ENCODE results near the gene LAT. TPM values are rescaled to one million over a fixed set of nuclear protein-coding genes. Genes with fewer than 3 reads are reported as not detected.
A peak's percentile ranks its signal among the peaks of the same experiment; 100 is the strongest.

Gene LAT
- total RNA-seq, 1 experiment from 2014 or later, result 3.3 TPM

GRCh38 chr16:28950648-28951409 is 34.0 kb upstream of the LAT start, which contains the start of gene NFATC2IP:
TSS of gene NFATC2IP (plus strand) at chr16:28950937. CDS start at chr16:28951012, 75 bp downstream.
- Histone ChIP-seq H4K20me1 (ENCODE audit: insufficient read depth) (no peaks in the 10 kb centered on the region), H3K79me2 (ENCODE audit: insufficient read depth, low read length) (peaks cover 34% of the 10 kb centered on the region), H3K9me3 (ENCODE audit: control insufficient read depth in 1 of 2, insufficient read depth in 1 of 2, low read depth in 1 of 2, low read length in 2 of 2) (no peaks in the 10 kb centered on the region), H3K4me1 (ENCODE audit: control insufficient read depth in 1 of 2, insufficient read depth in 2 of 2, low read length in 2 of 2) (peaks cover 6 to 31% of the 10 kb centered on the region in 2 experiments), H3K27ac (ENCODE audit: low read depth, low read length) (peak within 1 kb of the TSS; percentile 72), H2AFZ (ENCODE audit: low read depth, low read length, poor library complexity, severe bottlenecking) (no peak within 1 kb of the TSS), H3K36me3 (ENCODE audit: control insufficient read depth in 1 of 2, insufficient read depth in 2 of 2, low read length in 2 of 2) (peaks cover 17 to 25% of the 10 kb centered on the region in 2 experiments; a peak in 3 of 4 replicates), H3K9ac (ENCODE audit: low read length) (peak within 1 kb of the TSS; percentile 97), H3K4me3 (replicated peaks in 1 of 2; ENCODE audit: low read depth in 1 of 2, low read length in 2 of 2) (peak within 1 kb of the TSS; percentile 85 to 94), H3K9me2 (ENCODE audit: insufficient read depth) (no peaks in the 10 kb centered on the region), H3K27me3 (ENCODE audit: insufficient read depth, low read length) (no peaks in the 10 kb centered on the region), H3K4me2 (ENCODE audit: low read length) (peak within 1 kb of the TSS; percentile 80)
- CTCF ChIA-PET, result interaction anchor here (1.0 to 1.3 kb wide), 3 partner anchors 11 to 27 kb away, joined by 3 to 4 read pairs (median 4); no protein-coding TSS in a partner anchor
- RAD21 ChIA-PET (ENCODE audit: low non-redundant PET in 1 of 2, low total read pairs in 2 of 2, uncharacterized antibody in 2 of 2, unreplicated experiment in 2 of 2), result interaction anchor here in 1 of 2 experiments (0.6 kb wide), 1 partner anchor 103 kb away, joined by 6 read pairs; no protein-coding TSS in a partner anchor
- intact Hi-C loops (cut with micrococcal nuclease), result no loop called here
- POLR2A ChIA-PET, result interaction anchor here (0.7 to 1.3 kb wide), 3 partner anchors 14 to 128 kb away, joined by 3 to 4 read pairs (median 4); partner anchors contain the start of gene ATXN2L
- BruUV-seq (replicated peaks), result no TSS peak
- DNase-seq (ENCODE audit: low read depth, low spot score) (peak; percentile 100), ATAC-seq (peak; percentile 93)
- TF ChIP-seq ATF3 (IDR thresholded peaks at IDR 0.05) (no peak), MAX (IDR thresholded peaks at IDR 0.05) (peak; percentile 39; the same call in 1 of the 2 replicates), ZBTB33 (IDR thresholded peaks at IDR 0.05; ENCODE audit: extremely low read depth, insufficient replicate concordance, low read length) (peak; percentile 7), REST (IDR thresholded peaks at IDR 0.05; ENCODE audit: low read depth) (no peak), YY1 (IDR thresholded peaks at IDR 0.05; ENCODE audit: extremely low read depth, insufficient replicate concordance, low read depth, low read length) (peak; percentile 88), TCF7L2 (IDR thresholded peaks at IDR 0.05; ENCODE audit: borderline replicate concordance, extremely low read depth, insufficient read depth, insufficient read length) (peak; percentile 18), ELF1 (IDR thresholded peaks at IDR 0.05; ENCODE audit: borderline replicate concordance, low read depth) (peak; percentile 91; the same call in 1 of the 2 replicates), ZNF274 (IDR thresholded peaks at IDR 0.05; ENCODE audit: low read depth, low read length) (no peak), POLR2AphosphoS5 (IDR thresholded peaks at IDR 0.05; ENCODE audit: low read depth, low read length) (peak; percentile 75), RAD21 (IDR thresholded peaks at IDR 0.05; ENCODE audit: low read depth) (no peak), EGR1 (IDR thresholded peaks at IDR 0.05; ENCODE audit: low read depth) (peak; percentile 64; the same call in 1 of the 2 replicates), SP1 (IDR thresholded peaks at IDR 0.05; ENCODE audit: low read depth) (peak; percentile 100)

Measured in HCT116 (cell line).